SK-N-SH (cell line): ENCODE measurements around the gene NEGR1. TPM values are rescaled to one million over a fixed set of nuclear protein-coding genes. Genes with fewer than 3 reads are reported as not detected.

Experiments used
- CTCF ChIA-PET: fragments of 300-600, 350-600 bp; formaldehyde crosslinking; extraction: SDS; loops from one replicate; lab custom pipeline; 2021; lab: Yijun Ruan, JAX
- POLR2A ChIA-PET: fragments of 350-600 bp; sonication (Branson Sonifier 250); formaldehyde crosslinking; extraction: SDS; loops from one replicate; lab custom pipeline; 2020; ENCODE audit warnings: antibody characterized with exemption, inconsistent platforms; lab: Yijun Ruan, JAX
- DNase-seq: peaks from one replicate; pipeline ENCODE4 v3.0.0; 2012
- H2AFZ ChIP-seq: fragments of 200-600 bp; sonication (generic); 2 replicates; pipeline ENCODE4 v1.8.1; 2016; ENCODE audit warnings: antibody characterized with exemption, mild to moderate bottlenecking, low read depth
- H3F3A ChIP-seq: fragments of 200-600 bp; sonication (generic); replicated peaks from 2 replicates; pipeline ENCODE3; 2016; ENCODE audit warnings: antibody characterized with exemption, mild to moderate bottlenecking; ENCODE audit not compliant: insufficient read depth
- H3K27ac ChIP-seq, 2 experiments: fragments of 200-500 bp in 1 of 2; fragments of 200-600 bp in 1 of 2; sonication (Bioruptor generic) in 1 of 2; sonication (generic), shearing (Covaris generic) in 1 of 2; 2 replicates each; pipeline versions ENCODE4 v1.5.1 to v1.6.1; 2014 to 2016; ENCODE audit warnings: low read depth in 2 of 2, inconsistent platforms in 1 of 2, low read length in 1 of 2, mild to moderate bottlenecking in 1 of 2, mixed read lengths in 1 of 2
- H3K27me3 ChIP-seq: fragments of 200-600 bp; sonication (generic), shearing (Covaris generic); 2 replicates; pipeline ENCODE4 v1.6.1; 2016; ENCODE audit warnings: mixed run types; ENCODE audit not compliant: insufficient read depth
- H3K36me3 ChIP-seq, 2 experiments: fragments of 200-500 bp in 1 of 2; fragments of 200-600 bp in 1 of 2; sonication (Bioruptor generic) in 1 of 2; sonication (generic) in 1 of 2; replicated peaks in 1 of 2; 2 replicates each; pipeline versions ENCODE3 to v1.5.1; 2014 to 2016; ENCODE audit warnings: low read length in 1 of 2, mild to moderate bottlenecking in 1 of 2; ENCODE audit not compliant: insufficient read depth in 2 of 2, control insufficient read depth in 1 of 2
- H3K4me1 ChIP-seq, 2 experiments: fragments of 200-500 bp in 1 of 2; fragments of 200-600 bp in 1 of 2; sonication (Bioruptor generic) in 1 of 2; sonication (generic), shearing (Covaris generic) in 1 of 2; 2 replicates each; pipeline versions ENCODE4 v1.5.1 to v1.6.1; 2014 to 2016; ENCODE audit warnings: low read depth in 1 of 2, low read length in 1 of 2, mixed run types in 1 of 2; ENCODE audit not compliant: insufficient read depth in 2 of 2, control insufficient read depth in 1 of 2
- H3K4me2 ChIP-seq: fragments of 200-600 bp; sonication (generic), shearing (Covaris generic); 2 replicates; pipeline ENCODE4 v1.6.1; 2017; ENCODE audit warnings: mixed run types
- H3K4me3 ChIP-seq, 2 experiments: fragments of 200-500 bp in 1 of 2; fragments of 200-600 bp in 1 of 2; sonication (Bioruptor generic) in 1 of 2; sonication (generic), shearing (Covaris generic) in 1 of 2; 2 replicates each; pipeline versions ENCODE4 v1.5.1 to v1.8.1; 2014 to 2016; ENCODE audit warnings: low read depth in 2 of 2, inconsistent platforms in 1 of 2, low read length in 1 of 2, mild to moderate bottlenecking in 1 of 2, mixed read lengths in 1 of 2, moderate library complexity in 1 of 2
- H3K79me2 ChIP-seq: fragments of 200-600 bp; sonication (generic); 2 replicates; pipeline ENCODE4 v1.8.1; 2017; ENCODE audit warnings: mild to moderate bottlenecking; ENCODE audit not compliant: insufficient read depth
- H3K9ac ChIP-seq: fragments of 200-600 bp; sonication (generic); 2 replicates; pipeline ENCODE4 v1.6.1; 2017; ENCODE audit warnings: mixed run types
- H3K9me2 ChIP-seq: fragments of 200-600 bp; sonication (generic); 2 replicates; pipeline ENCODE4 v1.6.1; 2017; ENCODE audit warnings: mixed run types
- H3K9me3 ChIP-seq: fragments of 200-600 bp; sonication (generic); 2 replicates; pipeline ENCODE4 v1.6.1; 2017; ENCODE audit warnings: mixed run types, mild to moderate bottlenecking, moderate library complexity
- H4K20me1 ChIP-seq: fragments of 200-600 bp; sonication (generic); 2 replicates; pipeline ENCODE4 v1.6.1; 2017; ENCODE audit warnings: mild to moderate bottlenecking, mixed run types; ENCODE audit not compliant: insufficient read depth
- ELF1 ChIP-seq: IDR thresholded peaks from 2 replicates; pipeline ENCODE4 v1.4.0; 2012
- EZH2phosphoT487 ChIP-seq: fragments of 200-600 bp; sonication (generic); IDR thresholded peaks from 2 replicates; pipeline ENCODE4 v1.6.1; 2017; ENCODE audit warnings: low read depth, mixed run types, mild to moderate bottlenecking, antibody characterized with exemption, moderate library complexity, borderline replicate concordance
- FOXM1 ChIP-seq: IDR thresholded peaks from 2 replicates; pipeline ENCODE4 v1.4.0; 2012; ENCODE audit warnings: low read depth, mild to moderate bottlenecking
- JUND ChIP-seq: IDR thresholded peaks from 2 replicates; pipeline ENCODE4 v1.4.0; 2012
- MXI1 ChIP-seq: IDR thresholded peaks from 2 replicates; pipeline ENCODE4 v1.6.1; 2012; ENCODE audit warnings: mild to moderate bottlenecking, low read depth, low read length, improper control_type of control experiment
- NRF1 ChIP-seq: IDR thresholded peaks from 2 replicates; pipeline ENCODE4 v1.6.1; 2012; ENCODE audit warnings: low read depth, mild to moderate bottlenecking, low read length
- RAD21 ChIP-seq: IDR thresholded peaks from 2 replicates; pipeline ENCODE4 v1.6.1; 2012; ENCODE audit warnings: mild to moderate bottlenecking, low read length
- RCOR1 ChIP-seq: fragments of 150-350 bp; IDR thresholded peaks from 2 replicates; pipeline ENCODE4 v1.6.1; 2017; ENCODE audit warnings: antibody characterized with exemption, low read length
- RXRA ChIP-seq: IDR thresholded peaks from 2 replicates; pipeline ENCODE4 v1.4.0; 2012; ENCODE audit warnings: low read depth, mild to moderate bottlenecking, borderline replicate concordance
- SMC3 ChIP-seq: IDR thresholded peaks from 2 replicates; pipeline ENCODE4 v1.6.1; 2012; ENCODE audit warnings: low read depth, low read length, improper control_type of control experiment
- WGBS: methylation state at CpG from one replicate; pipeline ENCODE4 v1.1.6; 2017; ENCODE audit warnings: low lambda C conversion rate; 5-methylcytosine and 5-hydroxymethylcytosine counted together
- polyA plus RNA-seq, 3 experiments: library from polyadenylated mRNA; depleted of rRNA; stranded (reverse); fragments of >200 nt; gene quantifications; 2 replicates each; pipeline ENCODE4 v1.2.3, GENCODE V29; 2012
- TF ChIP-seq, protein P1 (sequence below): IDR thresholded peaks from 2 replicates; pipeline ENCODE4; 2012
- TF ChIP-seq, protein P2 (sequence below): fragments of 200-600 bp; sonication (generic); IDR thresholded peaks from 2 replicates; pipeline ENCODE4 v1.6.1; 2017; ENCODE audit warnings: antibody characterized with exemption, mild to moderate bottlenecking, moderate library complexity
- TF ChIP-seq, protein P3 (sequence below): IDR thresholded peaks from 2 replicates; pipeline ENCODE4 v1.6.1; 2012; ENCODE audit warnings: mild to moderate bottlenecking, low read depth, low read length, moderate library complexity
- TF ChIP-seq, protein P4 (sequence below): fragments of 150-350 bp; IDR thresholded peaks from 2 replicates; pipeline ENCODE4 v1.6.1; 2017; ENCODE audit warnings: antibody characterized with exemption, low read length, low read depth, borderline replicate concordance
- TF ChIP-seq, protein P5 (sequence below): IDR thresholded peaks from 2 replicates; pipeline ENCODE4 v1.4.0; 2012; ENCODE audit warnings: low read depth, borderline replicate concordance
- TF ChIP-seq, protein P6 (sequence below): IDR thresholded peaks from 2 replicates; pipeline ENCODE4 v1.4.0; 2012; ENCODE audit warnings: low read depth, borderline replicate concordance
- TF ChIP-seq, protein P7 (sequence below): IDR thresholded peaks from 2 replicates; pipeline ENCODE4 v1.4.0; 2012; ENCODE audit warnings: low read depth

NEGR1 gene
- polyA plus RNA-seq, 1 of the 3 experiments (the other 2 are of a cell fraction), result 0.21 TPM

DNA sequence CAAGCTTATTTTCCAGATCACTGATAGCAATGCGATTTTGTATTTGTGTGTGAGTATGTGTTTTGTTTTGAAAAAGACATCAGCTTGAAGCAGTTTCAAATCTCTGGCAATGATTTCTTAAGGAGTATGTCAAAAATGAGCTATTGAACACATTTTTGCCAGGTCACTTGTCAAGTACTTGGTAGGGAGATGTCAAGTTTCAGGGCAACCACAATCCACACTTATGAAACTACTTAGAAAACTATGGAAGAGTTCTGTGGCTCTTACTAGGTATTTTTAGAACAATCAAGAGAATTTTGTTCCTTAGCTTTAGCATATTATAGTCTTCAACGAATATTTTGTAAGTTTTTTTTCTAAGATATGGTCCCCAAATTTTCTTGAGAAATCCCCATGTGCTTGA lies 882.7 kb downstream of the NEGR1 start:
- Histone ChIP-seq H3F3A (no peaks in the 10 kb centered on the region), H3K4me3 (no peak overlapping the region), H3K27ac (no peak overlapping the region), H3K9ac (no peak overlapping the region), H3K79me2 (no peaks in the 10 kb centered on the region), H3K27me3 (no peaks in the 10 kb centered on the region), H3K9me3 (no peaks in the 10 kb centered on the region), H3K4me1 (no peaks in the 10 kb centered on the region), H4K20me1 (no peaks in the 10 kb centered on the region)
- TF ChIP-seq EZH2phosphoT487, result no peak
- no peak for TF ChIP-seq NRF1
- no peak for TF ChIP-seq JUND
- no peak for TF ChIP-seq FOXM1
- TF ChIP-seq, protein P1, sequence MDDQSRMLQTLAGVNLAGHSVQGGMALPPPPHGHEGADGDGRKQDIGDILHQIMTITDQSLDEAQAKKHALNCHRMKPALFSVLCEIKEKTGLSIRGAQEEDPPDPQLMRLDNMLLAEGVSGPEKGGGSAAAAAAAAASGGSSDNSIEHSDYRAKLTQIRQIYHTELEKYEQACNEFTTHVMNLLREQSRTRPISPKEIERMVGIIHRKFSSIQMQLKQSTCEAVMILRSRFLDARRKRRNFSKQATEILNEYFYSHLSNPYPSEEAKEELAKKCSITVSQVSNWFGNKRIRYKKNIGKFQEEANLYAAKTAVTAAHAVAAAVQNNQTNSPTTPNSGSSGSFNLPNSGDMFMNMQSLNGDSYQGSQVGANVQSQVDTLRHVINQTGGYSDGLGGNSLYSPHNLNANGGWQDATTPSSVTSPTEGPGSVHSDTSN, result no peak
- TF ChIP-seq, protein P2, sequence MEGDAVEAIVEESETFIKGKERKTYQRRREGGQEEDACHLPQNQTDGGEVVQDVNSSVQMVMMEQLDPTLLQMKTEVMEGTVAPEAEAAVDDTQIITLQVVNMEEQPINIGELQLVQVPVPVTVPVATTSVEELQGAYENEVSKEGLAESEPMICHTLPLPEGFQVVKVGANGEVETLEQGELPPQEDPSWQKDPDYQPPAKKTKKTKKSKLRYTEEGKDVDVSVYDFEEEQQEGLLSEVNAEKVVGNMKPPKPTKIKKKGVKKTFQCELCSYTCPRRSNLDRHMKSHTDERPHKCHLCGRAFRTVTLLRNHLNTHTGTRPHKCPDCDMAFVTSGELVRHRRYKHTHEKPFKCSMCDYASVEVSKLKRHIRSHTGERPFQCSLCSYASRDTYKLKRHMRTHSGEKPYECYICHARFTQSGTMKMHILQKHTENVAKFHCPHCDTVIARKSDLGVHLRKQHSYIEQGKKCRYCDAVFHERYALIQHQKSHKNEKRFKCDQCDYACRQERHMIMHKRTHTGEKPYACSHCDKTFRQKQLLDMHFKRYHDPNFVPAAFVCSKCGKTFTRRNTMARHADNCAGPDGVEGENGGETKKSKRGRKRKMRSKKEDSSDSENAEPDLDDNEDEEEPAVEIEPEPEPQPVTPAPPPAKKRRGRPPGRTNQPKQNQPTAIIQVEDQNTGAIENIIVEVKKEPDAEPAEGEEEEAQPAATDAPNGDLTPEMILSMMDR, result no peak
- TF ChIP-seq SMC3, result no peak
- TF ChIP-seq, protein P3, sequence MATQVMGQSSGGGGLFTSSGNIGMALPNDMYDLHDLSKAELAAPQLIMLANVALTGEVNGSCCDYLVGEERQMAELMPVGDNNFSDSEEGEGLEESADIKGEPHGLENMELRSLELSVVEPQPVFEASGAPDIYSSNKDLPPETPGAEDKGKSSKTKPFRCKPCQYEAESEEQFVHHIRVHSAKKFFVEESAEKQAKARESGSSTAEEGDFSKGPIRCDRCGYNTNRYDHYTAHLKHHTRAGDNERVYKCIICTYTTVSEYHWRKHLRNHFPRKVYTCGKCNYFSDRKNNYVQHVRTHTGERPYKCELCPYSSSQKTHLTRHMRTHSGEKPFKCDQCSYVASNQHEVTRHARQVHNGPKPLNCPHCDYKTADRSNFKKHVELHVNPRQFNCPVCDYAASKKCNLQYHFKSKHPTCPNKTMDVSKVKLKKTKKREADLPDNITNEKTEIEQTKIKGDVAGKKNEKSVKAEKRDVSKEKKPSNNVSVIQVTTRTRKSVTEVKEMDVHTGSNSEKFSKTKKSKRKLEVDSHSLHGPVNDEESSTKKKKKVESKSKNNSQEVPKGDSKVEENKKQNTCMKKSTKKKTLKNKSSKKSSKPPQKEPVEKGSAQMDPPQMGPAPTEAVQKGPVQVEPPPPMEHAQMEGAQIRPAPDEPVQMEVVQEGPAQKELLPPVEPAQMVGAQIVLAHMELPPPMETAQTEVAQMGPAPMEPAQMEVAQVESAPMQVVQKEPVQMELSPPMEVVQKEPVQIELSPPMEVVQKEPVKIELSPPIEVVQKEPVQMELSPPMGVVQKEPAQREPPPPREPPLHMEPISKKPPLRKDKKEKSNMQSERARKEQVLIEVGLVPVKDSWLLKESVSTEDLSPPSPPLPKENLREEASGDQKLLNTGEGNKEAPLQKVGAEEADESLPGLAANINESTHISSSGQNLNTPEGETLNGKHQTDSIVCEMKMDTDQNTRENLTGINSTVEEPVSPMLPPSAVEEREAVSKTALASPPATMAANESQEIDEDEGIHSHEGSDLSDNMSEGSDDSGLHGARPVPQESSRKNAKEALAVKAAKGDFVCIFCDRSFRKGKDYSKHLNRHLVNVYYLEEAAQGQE, result no peak
- no peak for TF ChIP-seq ELF1
- TF ChIP-seq, protein P4, sequence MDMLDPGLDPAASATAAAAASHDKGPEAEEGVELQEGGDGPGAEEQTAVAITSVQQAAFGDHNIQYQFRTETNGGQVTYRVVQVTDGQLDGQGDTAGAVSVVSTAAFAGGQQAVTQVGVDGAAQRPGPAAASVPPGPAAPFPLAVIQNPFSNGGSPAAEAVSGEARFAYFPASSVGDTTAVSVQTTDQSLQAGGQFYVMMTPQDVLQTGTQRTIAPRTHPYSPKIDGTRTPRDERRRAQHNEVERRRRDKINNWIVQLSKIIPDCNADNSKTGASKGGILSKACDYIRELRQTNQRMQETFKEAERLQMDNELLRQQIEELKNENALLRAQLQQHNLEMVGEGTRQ, result no peak
- TF ChIP-seq, protein P5, sequence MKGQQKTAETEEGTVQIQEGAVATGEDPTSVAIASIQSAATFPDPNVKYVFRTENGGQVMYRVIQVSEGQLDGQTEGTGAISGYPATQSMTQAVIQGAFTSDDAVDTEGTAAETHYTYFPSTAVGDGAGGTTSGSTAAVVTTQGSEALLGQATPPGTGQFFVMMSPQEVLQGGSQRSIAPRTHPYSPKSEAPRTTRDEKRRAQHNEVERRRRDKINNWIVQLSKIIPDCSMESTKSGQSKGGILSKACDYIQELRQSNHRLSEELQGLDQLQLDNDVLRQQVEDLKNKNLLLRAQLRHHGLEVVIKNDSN, result no peak
- no peak for TF ChIP-seq RXRA
- TF ChIP-seq, protein P6, sequence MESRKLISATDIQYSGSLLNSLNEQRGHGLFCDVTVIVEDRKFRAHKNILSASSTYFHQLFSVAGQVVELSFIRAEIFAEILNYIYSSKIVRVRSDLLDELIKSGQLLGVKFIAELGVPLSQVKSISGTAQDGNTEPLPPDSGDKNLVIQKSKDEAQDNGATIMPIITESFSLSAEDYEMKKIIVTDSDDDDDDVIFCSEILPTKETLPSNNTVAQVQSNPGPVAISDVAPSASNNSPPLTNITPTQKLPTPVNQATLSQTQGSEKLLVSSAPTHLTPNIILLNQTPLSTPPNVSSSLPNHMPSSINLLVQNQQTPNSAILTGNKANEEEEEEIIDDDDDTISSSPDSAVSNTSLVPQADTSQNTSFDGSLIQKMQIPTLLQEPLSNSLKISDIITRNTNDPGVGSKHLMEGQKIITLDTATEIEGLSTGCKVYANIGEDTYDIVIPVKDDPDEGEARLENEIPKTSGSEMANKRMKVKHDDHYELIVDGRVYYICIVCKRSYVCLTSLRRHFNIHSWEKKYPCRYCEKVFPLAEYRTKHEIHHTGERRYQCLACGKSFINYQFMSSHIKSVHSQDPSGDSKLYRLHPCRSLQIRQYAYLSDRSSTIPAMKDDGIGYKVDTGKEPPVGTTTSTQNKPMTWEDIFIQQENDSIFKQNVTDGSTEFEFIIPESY, result no peak
- no peak for TF ChIP-seq RCOR1
- TF ChIP-seq RAD21, result no peak
- TF ChIP-seq MXI1, result no peak
- TF ChIP-seq, protein P7, sequence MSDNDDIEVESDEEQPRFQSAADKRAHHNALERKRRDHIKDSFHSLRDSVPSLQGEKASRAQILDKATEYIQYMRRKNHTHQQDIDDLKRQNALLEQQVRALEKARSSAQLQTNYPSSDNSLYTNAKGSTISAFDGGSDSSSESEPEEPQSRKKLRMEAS, result no peak
- TF ChIP-seq, all 33 proteins: peak for 0
- no peaks in the 10 kb centered on the region for H3K9me2 ChIP-seq
- 2% methylated on average over 2 of the region's 2 CpGs for WGBS
- no peaks in the 10 kb centered on the region for H3K36me3 ChIP-seq
- no peak overlapping the region for H2AFZ ChIP-seq
- ChIA-PET POLR2A (no interaction called here), CTCF (no interaction called here)
- no peak for DNase-seq
- H3K4me2 ChIP-seq, result no peak overlapping the region
